Panc1 (cell line): ENCODE data around the gene GALNTL6. TPM values are rescaled to one million over a fixed set of nuclear protein-coding genes. Genes with fewer than 3 reads are reported as not detected.

Experiments used
- ATAC-seq: fragments of 200-7000 bp; cut with Tn5 transposase; 2 replicates; pipeline ENCODE4 v1.9.1; 2020; ENCODE audit warnings: mild to moderate bottlenecking, moderate library complexity
- BruUV-seq: library from RNA; stranded (reverse); fragments of 400-500 nt; replicated peaks from 2 replicates; lab custom pipeline; 2021; lab: Mats Ljungman, UMichigan
- CTCF ChIA-PET: fragments of 300-600 bp; sonication (Branson Sonifier 250); formaldehyde crosslinking; loops from one replicate; lab custom pipeline; 2022; ENCODE audit warnings: antibody characterized with exemption; lab: Charles Lee
- POLR2A ChIA-PET: fragments of 300-600 bp; sonication (Branson Sonifier 250); formaldehyde crosslinking; loops from one replicate; lab custom pipeline; 2022; ENCODE audit warnings: antibody characterized with exemption; lab: Charles Lee
- DNase-seq: peaks from one replicate; pipeline ENCODE4 v3.0.0-alpha.2; 2010; ENCODE audit warnings: low read depth, low spot score
- H3K27ac ChIP-seq: 2 replicates; pipeline ENCODE4 v1.5.1; 2011; ENCODE audit warnings: mild to moderate bottlenecking, low read length, inconsistent platforms
- H3K27me3 ChIP-seq: fragments of 200-500 bp; sonication (Bioruptor generic); 2 replicates; pipeline ENCODE4 v1.6.0; 2014; ENCODE audit warnings: low read length, inconsistent platforms; ENCODE audit not compliant: control insufficient read depth, insufficient read depth
- H3K36me3 ChIP-seq: fragments of 200-500 bp; sonication (Bioruptor generic); 2 replicates; pipeline ENCODE4 v1.5.1; 2014; ENCODE audit warnings: inconsistent platforms, mild to moderate bottlenecking, low read length, moderate library complexity; ENCODE audit not compliant: control insufficient read depth, insufficient read depth
- H3K4me1 ChIP-seq: 2 replicates; pipeline ENCODE4 v1.5.1; 2011; ENCODE audit warnings: inconsistent platforms, mild to moderate bottlenecking, low read length, moderate library complexity; ENCODE audit not compliant: control insufficient read depth, insufficient read depth
- H3K4me3 ChIP-seq, 2 experiments: 2 replicates each; pipeline ENCODE4 v1.5.1; 2011 to 2012; ENCODE audit warnings: low read depth in 2 of 2, low read length in 2 of 2, mild to moderate bottlenecking in 2 of 2, inconsistent platforms in 1 of 2, moderate library complexity in 1 of 2
- H3K9me3 ChIP-seq: fragments of 200-500 bp; sonication (Bioruptor generic); 2 replicates; pipeline ENCODE4 v1.5.1; 2014; ENCODE audit warnings: low read depth, mild to moderate bottlenecking, inconsistent platforms, low read length, moderate library complexity; ENCODE audit not compliant: control insufficient read depth, insufficient read depth
- POLR2AphosphoS5 ChIP-seq: IDR thresholded peaks from 2 replicates; pipeline ENCODE4 v1.6.1; 2012; ENCODE audit warnings: mild to moderate bottlenecking, low read depth, low read length, moderate library complexity
- SIN3A ChIP-seq: IDR thresholded peaks from 2 replicates; pipeline ENCODE4 v1.6.1; 2012; ENCODE audit warnings: low read depth, mild to moderate bottlenecking, low read length, moderate library complexity, borderline replicate concordance; ENCODE audit not compliant: insufficient read depth
- TCF7L2 ChIP-seq: IDR thresholded peaks from 2 replicates; pipeline ENCODE4 v1.6.1; 2011; ENCODE audit warnings: mild to moderate bottlenecking, low read depth, low read length, inconsistent platforms
- in situ Hi-C: cut with HindIII; loops from 2 replicates; pipeline ENCODE4 v1.10.0; 2016; ENCODE audit warnings: low sequenced_read_pairs, low pct_unique_long_range_greater_than_20kb
- intact Hi-C: fragments of 100-400 bp; cut with micrococcal nuclease; formaldehyde crosslinking; loops from one replicate; pipeline ENCODE4 v1.10.0; 2022; ENCODE audit not compliant: unreplicated experiment
- total RNA-seq: library from RNA; stranded (reverse); gene quantifications from one replicate; pipeline ENCODE4 v1.2.1, GENCODE V29; 2021; ENCODE audit not compliant: unreplicated experiment
- TF ChIP-seq, protein P1 (sequence below), 2 experiments: IDR thresholded peaks; 2 replicates each; pipeline ENCODE4 v1.6.1; 2011 to 2012; ENCODE audit warnings: low read depth in 2 of 2, control low read depth in 1 of 2, low read length in 1 of 2, mild to moderate bottlenecking in 1 of 2, moderate library complexity in 1 of 2; ENCODE audit not compliant: insufficient read depth in 1 of 2
- TF ChIP-seq, protein P2 (sequence below): fragments of 450-650 bp; IDR thresholded peaks from 2 replicates; pipeline ENCODE4 v1.5.1; 2017; ENCODE audit warnings: mild to moderate bottlenecking

Gene GALNTL6
- total RNA-seq, 1 experiment from 2014 or later, result not detected

DNA sequence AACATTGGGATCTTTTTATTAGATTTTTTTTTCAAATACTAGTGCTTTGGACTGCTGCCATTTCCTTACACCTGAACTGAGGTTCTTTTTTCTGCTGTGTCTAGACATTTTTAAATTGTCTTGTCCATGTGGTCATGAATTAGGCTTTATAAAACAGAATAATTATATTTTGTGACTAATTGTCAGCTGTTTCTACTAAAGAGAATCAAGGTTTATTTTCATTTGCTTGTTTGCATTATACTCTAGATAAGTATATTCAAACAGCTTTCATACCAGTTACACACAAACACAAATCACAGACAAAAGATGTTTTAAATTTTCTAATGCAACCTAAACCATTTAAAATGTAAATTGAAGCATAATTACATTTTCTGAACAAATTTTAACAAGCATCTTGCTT, 194.7 kb downstream of the GALNTL6 start:
- POLR2A ChIA-PET, result no interaction called here
- Histone ChIP-seq H3K9me3 (no peaks in the 10 kb centered on the region), H3K4me3 (no peak overlapping the region), H3K27me3 (no peaks in the 10 kb centered on the region), H3K36me3 (no peaks in the 10 kb centered on the region), H3K27ac (no peak overlapping the region), H3K4me1 (no peaks in the 10 kb centered on the region)
- in situ Hi-C loops (no loop called here), intact Hi-C loops (no loop called here)
- DNase-seq (no peak), ATAC-seq (no peak)
- CTCF ChIA-PET, result no interaction called here
- no TSS peak for BruUV-seq
- TF ChIP-seq, protein P1, sequence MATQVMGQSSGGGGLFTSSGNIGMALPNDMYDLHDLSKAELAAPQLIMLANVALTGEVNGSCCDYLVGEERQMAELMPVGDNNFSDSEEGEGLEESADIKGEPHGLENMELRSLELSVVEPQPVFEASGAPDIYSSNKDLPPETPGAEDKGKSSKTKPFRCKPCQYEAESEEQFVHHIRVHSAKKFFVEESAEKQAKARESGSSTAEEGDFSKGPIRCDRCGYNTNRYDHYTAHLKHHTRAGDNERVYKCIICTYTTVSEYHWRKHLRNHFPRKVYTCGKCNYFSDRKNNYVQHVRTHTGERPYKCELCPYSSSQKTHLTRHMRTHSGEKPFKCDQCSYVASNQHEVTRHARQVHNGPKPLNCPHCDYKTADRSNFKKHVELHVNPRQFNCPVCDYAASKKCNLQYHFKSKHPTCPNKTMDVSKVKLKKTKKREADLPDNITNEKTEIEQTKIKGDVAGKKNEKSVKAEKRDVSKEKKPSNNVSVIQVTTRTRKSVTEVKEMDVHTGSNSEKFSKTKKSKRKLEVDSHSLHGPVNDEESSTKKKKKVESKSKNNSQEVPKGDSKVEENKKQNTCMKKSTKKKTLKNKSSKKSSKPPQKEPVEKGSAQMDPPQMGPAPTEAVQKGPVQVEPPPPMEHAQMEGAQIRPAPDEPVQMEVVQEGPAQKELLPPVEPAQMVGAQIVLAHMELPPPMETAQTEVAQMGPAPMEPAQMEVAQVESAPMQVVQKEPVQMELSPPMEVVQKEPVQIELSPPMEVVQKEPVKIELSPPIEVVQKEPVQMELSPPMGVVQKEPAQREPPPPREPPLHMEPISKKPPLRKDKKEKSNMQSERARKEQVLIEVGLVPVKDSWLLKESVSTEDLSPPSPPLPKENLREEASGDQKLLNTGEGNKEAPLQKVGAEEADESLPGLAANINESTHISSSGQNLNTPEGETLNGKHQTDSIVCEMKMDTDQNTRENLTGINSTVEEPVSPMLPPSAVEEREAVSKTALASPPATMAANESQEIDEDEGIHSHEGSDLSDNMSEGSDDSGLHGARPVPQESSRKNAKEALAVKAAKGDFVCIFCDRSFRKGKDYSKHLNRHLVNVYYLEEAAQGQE (IDR thresholded peaks at IDR 0.05; ENCODE audit: insufficient read depth in 1 of 2, low read depth in 2 of 2, low read length in 1 of 2), result no peak
- TF ChIP-seq SIN3A, result no peak
- TF ChIP-seq TCF7L2, result no peak
- TF ChIP-seq POLR2AphosphoS5, result no peak
- TF ChIP-seq, protein P2, sequence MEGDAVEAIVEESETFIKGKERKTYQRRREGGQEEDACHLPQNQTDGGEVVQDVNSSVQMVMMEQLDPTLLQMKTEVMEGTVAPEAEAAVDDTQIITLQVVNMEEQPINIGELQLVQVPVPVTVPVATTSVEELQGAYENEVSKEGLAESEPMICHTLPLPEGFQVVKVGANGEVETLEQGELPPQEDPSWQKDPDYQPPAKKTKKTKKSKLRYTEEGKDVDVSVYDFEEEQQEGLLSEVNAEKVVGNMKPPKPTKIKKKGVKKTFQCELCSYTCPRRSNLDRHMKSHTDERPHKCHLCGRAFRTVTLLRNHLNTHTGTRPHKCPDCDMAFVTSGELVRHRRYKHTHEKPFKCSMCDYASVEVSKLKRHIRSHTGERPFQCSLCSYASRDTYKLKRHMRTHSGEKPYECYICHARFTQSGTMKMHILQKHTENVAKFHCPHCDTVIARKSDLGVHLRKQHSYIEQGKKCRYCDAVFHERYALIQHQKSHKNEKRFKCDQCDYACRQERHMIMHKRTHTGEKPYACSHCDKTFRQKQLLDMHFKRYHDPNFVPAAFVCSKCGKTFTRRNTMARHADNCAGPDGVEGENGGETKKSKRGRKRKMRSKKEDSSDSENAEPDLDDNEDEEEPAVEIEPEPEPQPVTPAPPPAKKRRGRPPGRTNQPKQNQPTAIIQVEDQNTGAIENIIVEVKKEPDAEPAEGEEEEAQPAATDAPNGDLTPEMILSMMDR, result no peak

DNA sequence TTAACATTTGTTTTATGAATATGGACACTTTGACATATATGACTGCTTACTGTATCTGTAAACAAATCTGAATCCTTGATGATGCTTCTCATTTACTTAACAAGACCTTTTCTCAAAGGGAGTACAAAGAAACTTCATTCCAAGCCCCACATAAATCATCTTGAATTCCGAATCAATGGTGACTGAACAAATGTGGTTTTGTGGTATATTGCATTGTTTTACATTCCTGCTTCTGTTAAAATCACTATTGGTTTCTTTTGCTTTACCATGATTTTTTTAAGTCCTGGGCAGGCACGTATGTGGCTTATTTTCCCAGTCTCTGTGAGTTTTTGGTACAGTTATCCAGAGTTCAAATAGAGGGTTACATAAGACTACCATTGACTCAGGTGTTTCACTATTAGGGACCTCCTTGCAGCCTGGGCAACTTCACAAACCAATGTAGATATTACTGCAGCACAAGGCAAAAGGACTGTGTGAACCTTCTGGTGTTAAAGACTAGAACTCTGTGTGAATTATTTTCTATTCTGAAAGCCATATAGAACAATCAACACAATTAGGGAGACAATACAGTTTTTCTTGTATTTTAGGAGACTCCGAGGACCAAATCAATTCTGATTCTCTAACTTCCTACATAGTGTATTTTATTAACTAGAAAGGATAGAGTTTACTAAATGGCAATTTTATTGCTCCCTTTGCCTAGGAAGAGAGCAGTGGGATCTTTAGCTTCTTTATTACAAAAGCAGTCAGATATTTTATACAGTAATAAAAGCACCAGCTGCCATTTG, 196.4 kb downstream of the GALNTL6 start:
- intact Hi-C loops, result no loop called here
- CTCF ChIA-PET, result no interaction called here
- no TSS peak for BruUV-seq
- POLR2A ChIA-PET, result no interaction called here
- H3K36me3 ChIP-seq, result no peaks in the 10 kb centered on the region
- no peaks in the 10 kb centered on the region for H3K9me3 ChIP-seq
- H3K4me3 ChIP-seq, result no peak overlapping the region
- DNase-seq, result no peak
- H3K27ac ChIP-seq, result no peak overlapping the region
- H3K4me1 ChIP-seq, result no peaks in the 10 kb centered on the region
- no peaks in the 10 kb centered on the region for H3K27me3 ChIP-seq
- TF ChIP-seq POLR2AphosphoS5, result no peak
- TF ChIP-seq SIN3A, result no peak
- TF ChIP-seq, protein P1 (IDR thresholded peaks at IDR 0.05; ENCODE audit: insufficient read depth in 1 of 2, low read depth in 2 of 2, low read length in 1 of 2), result no peak
- TF ChIP-seq, protein P2, result no peak
- TF ChIP-seq TCF7L2, result no peak
- no peak for ATAC-seq
- in situ Hi-C loops, result no loop called here
